HG02981 (cell line): ENCODE data around the gene TSPAN9.

Experiments
- ATAC-seq: cut with Tn5 transposase; IDR thresholded peaks from one replicate; pipeline ENCODE4 v1.9.1; 2021; ENCODE audit warnings: mild to moderate bottlenecking, moderate library complexity; ENCODE audit not compliant: unreplicated experiment

The TSPAN9 gene

GRCh38 chr12:3220382-3221321 lies 143.5 kb downstream of the TSPAN9 start:
- ATAC-seq = no peak

GRCh38 chr12:3222306-3222705 lies 145.1 kb downstream of the TSPAN9 start:
- no peak for ATAC-seq

- no peak for ATAC-seq
Measured at GRCh38 chr12:3222979-3223378, 145.8 kb downstream of the TSPAN9 start.

GRCh38 chr12:3223601-3224529 lies 146.7 kb downstream of the TSPAN9 start:
- ATAC-seq = no peak

- ATAC-seq = no peak
Measured at GRCh38 chr12:3224530-3224903, 147.3 kb downstream of the TSPAN9 start.

- no peak for ATAC-seq
Measured at GRCh38 chr12:3225154-3225795, 148.1 kb downstream of the TSPAN9 start.

- no peak for ATAC-seq
Measured at GRCh38 chr12:3225796-3226180, 148.6 kb downstream of the TSPAN9 start.

- no peak for ATAC-seq
Measured at GRCh38 chr12:3226264-3226663, 149.1 kb downstream of the TSPAN9 start.

- ATAC-seq = no peak
Measured at GRCh38 chr12:3227076-3227975, 150.1 kb downstream of the TSPAN9 start.

- no peak for ATAC-seq
Measured at GRCh38 chr12:3228552-3228951, 151.4 kb downstream of the TSPAN9 start.

- ATAC-seq = no peak
Measured at GRCh38 chr12:3229577-3229976, 152.4 kb downstream of the TSPAN9 start.

GRCh38 chr12:3230758-3231375 lies 153.7 kb downstream of the TSPAN9 start:
- ATAC-seq = no peak

GRCh38 chr12:3231399-3231876 lies 154.3 kb downstream of the TSPAN9 start:
- no peak for ATAC-seq

- no peak for ATAC-seq
Measured at GRCh38 chr12:3233797-3234196, 156.6 kb downstream of the TSPAN9 start.

GRCh38 chr12:3236345-3237187 lies 159.4 kb downstream of the TSPAN9 start:
- ATAC-seq = no peak

- ATAC-seq = no peak
Measured at GRCh38 chr12:3238196-3238595, 161.0 kb downstream of the TSPAN9 start.

- ATAC-seq = no peak
Measured at GRCh38 chr12:3241621-3242020, 164.4 kb downstream of the TSPAN9 start.

- ATAC-seq = no peak
Measured at GRCh38 chr12:3242199-3242863, 165.2 kb downstream of the TSPAN9 start.
